Choroid plexus epithelial cell (primary cell): ENCODE results near the gene KRT82.

Experiments used
- DNase-seq: peaks from one replicate; pipeline ENCODE4 v3.0.0-alpha.2; 2010; ENCODE audit warnings: low read depth
- H3K4me3 ChIP-seq: 2 replicates; pipeline ENCODE4 v1.5.1; 2011; ENCODE audit warnings: low read depth, mild to moderate bottlenecking, control low read depth, low read length, moderate library complexity
- CTCF ChIP-seq: conservative IDR thresholded peaks from 2 replicates; pipeline ENCODE4 v1.5.1; 2011; ENCODE audit warnings: low read depth, mild to moderate bottlenecking, control low read depth, inconsistent platforms, low read length, moderate library complexity

Gene KRT82

GRCh38 chr12:52439845-52440244 is 33.7 kb upstream of the KRT82 start:
- no peak overlapping the region for H3K4me3 ChIP-seq
- no peak for DNase-seq
- TF ChIP-seq CTCF, result no peak

GRCh38 chr12:52439420-52439819 is 33.3 kb upstream of the KRT82 start:
- no peak for TF ChIP-seq CTCF
- DNase-seq, result no peak
- H3K4me3 ChIP-seq, result no peak overlapping the region

- TF ChIP-seq CTCF, result no peak
- DNase-seq, result no peak
- no peak overlapping the region for H3K4me3 ChIP-seq
These were observed 32.5 kb upstream of the KRT82 start for GRCh38 chr12:52438305-52439301.

- TF ChIP-seq CTCF, result no peak
- H3K4me3 ChIP-seq, result no peak overlapping the region
- no peak for DNase-seq
These were observed 31.4 kb upstream of the KRT82 start for GRCh38 chr12:52437508-52437907.

- TF ChIP-seq CTCF, result no peak
- H3K4me3 ChIP-seq, result no peak overlapping the region
- no peak for DNase-seq
These were observed 30.8 kb upstream of the KRT82 start for GRCh38 chr12:52436828-52437474.

- no peak for TF ChIP-seq CTCF
- no peak overlapping the region for H3K4me3 ChIP-seq
- no peak for DNase-seq
These were observed 30.1 kb upstream of the KRT82 start for GRCh38 chr12:52436000-52436827.
